ENCODE measurements around the gene GNB1L.
A peak's percentile ranks its signal among the peaks of the same experiment; 100 is the strongest.
"Not testable (repeated sequence)": the region's sequence is repeated elsewhere in the genome, so short reads cannot be mapped to it uniquely, and the experiment has no call there.

The GNB1L gene

GRCh38 chr22:19843857-19844376 lies 10.8 kb downstream of the GNB1L start:
- no peak for DNase-seq

GRCh38 chr22:19843107-19843856 lies 11.4 kb downstream of the GNB1L start:
- DNase-seq = no peak

GRCh38 chr22:19842393-19843106 lies 12.1 kb downstream of the GNB1L start:
- DNase-seq = no peak

DNA sequence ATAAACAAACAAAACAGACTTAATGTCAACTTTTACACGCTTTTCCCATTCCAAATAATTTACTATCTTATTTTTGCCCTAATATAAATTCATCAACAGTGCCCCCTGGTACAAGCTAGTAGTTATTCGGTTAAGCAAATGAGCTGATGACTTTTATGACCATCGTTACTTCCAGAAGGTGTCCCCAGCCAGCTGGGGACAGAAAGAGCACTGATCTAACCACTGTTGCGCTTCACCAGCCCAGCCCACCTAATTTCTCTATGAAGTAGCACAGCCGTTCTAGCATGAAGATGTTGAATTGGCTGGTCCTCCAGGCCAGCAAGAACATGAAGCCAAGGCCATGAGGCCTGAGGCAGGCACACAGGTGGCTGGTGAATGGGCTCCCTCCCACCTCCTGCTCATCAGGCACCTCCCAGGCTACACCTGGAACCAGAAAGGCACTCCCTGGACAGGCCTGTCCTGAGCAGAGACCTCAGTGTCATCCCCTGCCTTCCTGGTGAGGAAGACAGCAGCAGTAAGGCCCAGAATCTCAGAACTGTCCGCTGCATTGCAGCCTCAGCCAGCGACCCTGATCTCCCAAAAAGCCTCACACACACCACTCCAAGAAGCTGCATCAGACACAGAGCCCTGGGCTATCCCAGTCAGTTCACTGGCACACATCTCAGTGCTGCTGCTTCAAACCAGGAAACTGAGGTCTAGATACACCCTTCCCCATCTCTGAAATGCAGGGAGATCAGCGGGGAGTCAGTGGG lies 12.9 kb downstream of the GNB1L start:
- DNase-seq = no peak

DNA sequence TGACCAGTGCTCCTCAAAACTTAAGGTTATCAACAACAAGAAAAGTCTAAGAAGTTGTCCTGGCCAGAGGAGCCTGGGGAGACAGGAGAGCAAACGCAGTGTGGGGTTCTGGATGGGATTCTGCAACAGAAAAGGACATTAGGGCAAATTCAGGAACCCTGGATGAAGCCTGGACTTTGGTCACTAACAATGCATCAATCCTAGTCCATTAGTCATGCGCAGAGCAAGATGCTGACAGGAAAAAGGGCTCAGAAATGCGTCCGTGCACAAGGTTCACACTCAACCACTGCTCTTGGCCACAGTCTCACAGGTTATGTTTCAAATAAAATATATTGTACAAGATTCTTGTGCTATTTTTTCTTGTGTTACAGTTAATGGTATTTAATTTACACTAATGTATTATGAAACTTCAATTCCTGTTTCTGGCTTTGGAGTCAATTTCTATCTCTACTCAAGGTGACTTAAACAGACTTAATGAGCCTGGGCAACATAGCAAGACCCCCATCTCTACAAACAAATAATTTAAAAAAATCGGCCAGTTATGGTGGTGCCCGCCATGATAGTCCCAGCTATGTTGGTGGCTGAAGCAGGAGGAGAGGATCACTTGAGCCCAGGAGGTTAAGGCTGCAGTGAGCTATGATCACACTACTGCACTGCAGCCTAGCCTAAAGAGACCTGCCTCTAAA lies 13.6 kb downstream of the GNB1L start:
- no peak for DNase-seq

- DNase-seq = no peak
These were observed 14.6 kb downstream of the GNB1L start for GRCh38 chr22:19840059-19840458.

GRCh38 chr22:19837915-19838314 lies 16.8 kb downstream of the GNB1L start:
- DNase-seq = no peak

DNA sequence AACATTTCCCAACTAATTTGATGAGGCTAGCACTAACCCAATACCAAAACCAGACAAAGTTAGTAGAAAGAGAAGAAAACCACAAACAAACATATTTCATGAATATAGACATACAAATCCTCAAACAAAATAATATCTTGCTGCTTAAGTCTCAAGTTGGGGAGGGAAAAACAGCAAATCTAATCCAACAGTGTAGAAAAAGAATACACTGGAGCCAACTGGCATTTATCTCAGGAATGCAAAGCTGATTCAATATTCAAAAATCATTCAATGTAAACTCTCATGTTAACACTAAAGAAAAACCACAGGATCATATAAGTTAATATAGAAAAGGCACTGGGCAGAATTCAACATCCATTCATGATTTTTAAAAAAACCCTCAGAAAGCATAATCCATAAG lies 18.2 kb downstream of the GNB1L start:
- DNase-seq = peak; percentile 39

- DNase-seq = no peak
These were observed 20.1 kb downstream of the GNB1L start for GRCh38 chr22:19834599-19834998.

DNA sequence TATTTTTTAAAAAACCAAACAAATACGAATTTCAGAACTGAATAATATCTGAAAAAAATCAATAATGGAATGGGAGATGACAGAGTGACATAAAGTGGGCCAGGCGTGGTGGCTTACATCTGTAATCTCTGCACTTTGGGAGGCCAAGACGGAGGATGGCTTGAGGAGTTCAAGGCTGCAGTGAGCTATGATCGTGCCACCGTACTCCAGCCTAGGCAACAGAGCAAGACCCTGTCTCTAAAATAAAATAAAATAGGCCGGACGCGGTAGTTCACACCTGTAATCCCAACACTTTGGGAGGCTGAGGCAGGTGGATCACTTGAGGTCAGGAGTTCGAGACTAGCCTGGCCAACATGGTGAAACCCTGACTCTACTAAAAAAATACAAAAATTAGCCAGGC lies 21.3 kb downstream of the GNB1L start:
- DNase-seq = not testable (repeated sequence)

GRCh38 chr22:19832476-19833108 lies 22.1 kb downstream of the GNB1L start:
- DNase-seq = no peak

DNA sequence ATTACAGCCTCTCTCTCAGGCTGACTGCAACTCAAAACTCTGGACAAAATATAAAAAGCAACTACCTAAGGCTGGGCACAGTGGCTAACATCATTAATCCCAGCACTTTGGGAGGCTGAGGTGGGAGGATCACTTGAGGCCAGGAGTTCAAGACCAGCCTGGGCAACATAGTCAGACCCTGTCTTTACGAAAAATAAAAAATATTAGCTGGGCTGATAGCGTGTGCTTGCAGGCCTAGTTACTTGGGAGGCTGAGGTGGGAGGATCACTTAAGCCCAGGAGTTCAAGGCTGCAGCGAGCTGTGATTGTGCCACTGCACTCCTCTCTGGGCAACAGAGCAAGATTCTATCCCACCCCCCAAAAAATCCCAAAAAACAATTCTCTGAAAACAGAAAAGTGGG lies 22.7 kb downstream of the GNB1L start:
- DNase-seq = not testable (repeated sequence)

GRCh38 chr22:19831016-19831415 lies 23.7 kb downstream of the GNB1L start:
- no peak for DNase-seq

- no peak for DNase-seq
These were observed 26.7 kb downstream of the GNB1L start for GRCh38 chr22:19828035-19828401.

DNA sequence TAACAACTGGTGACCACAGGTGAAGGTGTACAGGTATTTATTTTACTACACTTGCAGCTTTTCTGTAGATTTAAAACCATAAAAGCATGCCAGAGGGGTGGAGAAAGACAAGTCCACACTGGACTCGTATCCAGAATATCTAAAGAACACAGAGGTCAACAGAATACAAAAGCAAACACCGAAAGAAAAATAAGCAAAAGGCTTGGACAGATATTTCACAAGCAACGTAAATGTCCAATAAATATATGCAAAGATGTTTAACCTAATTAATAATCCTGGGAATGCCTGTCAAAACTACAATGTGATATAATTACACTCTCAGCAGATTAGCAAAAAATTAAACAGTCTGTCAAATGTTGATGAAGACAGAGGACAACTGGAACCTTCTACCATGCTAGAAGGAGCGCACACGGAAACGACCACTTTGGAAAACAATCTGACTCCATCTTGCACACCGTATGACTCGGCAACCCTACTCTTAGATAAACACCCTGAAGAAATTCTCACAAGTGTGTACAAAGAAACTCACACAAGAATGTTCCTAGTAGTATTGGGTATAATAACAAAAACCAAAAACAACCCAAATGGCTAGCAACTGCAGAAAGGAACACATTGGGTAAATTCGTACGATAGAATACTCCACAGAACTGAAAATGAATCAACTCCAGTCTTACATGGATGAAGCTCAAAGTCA lies 27.2 kb downstream of the GNB1L start:
- DNase-seq = no peak

DNA sequence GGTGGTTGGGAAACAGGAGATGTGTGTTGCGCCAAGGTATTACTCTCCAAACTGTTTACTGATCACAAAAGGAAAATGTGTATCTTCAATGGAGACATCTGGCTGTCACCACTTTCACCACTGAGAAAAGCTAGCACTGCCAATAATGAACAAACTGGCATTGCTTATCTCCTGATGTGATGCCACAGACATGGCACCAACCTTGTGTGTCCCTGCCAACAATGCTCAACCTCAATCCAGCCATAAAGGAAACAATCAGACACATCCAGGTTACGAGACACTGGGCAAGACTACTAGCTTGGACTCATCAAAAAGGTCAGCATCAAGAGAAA lies 28.1 kb downstream of the GNB1L start:
- no peak for DNase-seq

- DNase-seq = no peak
These were observed 28.6 kb downstream of the GNB1L start for GRCh38 chr22:19825904-19826618.

DNA sequence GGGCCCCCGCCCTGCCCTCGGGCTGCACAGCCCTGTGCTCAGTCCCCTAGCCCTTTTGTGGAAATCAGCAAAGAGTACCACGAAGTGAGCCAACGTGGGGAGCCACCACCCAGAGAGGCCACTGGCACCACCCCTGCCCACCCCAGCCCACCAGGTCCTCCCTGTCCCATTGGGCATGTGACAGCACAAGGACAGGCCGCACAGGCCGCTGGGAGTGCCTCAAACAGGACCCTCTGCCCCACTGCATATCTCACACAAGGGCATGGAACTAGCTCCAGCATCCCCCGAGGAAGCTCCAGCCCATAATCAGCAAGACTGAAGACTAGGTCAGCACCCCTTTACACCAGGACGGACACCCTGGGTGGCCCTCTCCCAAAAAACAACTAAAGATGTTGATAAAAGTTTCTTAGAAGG lies 29.7 kb downstream of the GNB1L start:
- no peak for DNase-seq

DNA sequence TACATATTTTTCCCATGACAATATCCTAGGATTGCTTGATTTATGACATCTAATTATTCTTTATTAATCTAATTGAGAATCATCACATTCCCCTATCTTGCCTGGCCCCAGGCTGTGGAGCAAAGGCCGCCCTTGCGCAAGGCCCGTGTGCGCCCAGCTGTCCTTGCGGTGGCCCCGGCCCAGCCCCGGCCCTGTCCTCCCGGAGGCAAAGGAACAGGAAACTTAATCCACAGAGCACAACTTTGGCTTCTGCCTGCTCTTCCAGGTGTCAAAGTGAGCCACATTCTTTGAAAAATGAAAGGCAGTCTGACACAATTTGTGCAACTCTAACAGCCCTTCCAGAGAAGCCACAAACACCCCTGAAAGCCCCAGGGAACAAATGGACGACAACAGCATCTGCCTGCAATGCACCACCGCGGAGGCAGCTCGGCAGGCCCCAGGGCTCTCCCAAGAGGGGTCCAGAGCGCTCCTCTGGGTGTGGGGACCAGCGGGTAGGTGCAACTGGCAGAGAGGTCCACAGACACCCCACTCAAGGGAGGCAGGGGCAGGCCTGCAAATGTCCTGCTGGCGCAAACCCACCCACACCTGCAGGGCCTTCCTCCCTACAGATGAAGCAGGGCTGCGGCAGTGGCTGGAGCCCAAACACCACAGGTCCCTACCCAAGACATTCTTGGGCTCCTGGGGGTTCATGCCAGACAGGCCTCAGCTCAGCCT lies 30.3 kb downstream of the GNB1L start:
- no peak for DNase-seq

- no peak for DNase-seq
These were observed 30.8 kb downstream of the GNB1L start for GRCh38 chr22:19823902-19824211.

Data from fibroblast of skin of back (primary cell).